GM20000 (cell line): ENCODE results near the gene RGS7BP.

Experiments
- DNase-seq: peaks from one replicate; pipeline ENCODE4 v3.0.0; 2012; ENCODE audit warnings: low spot score
- CTCF ChIP-seq: IDR thresholded peaks from 2 replicates; pipeline ENCODE4 v1.5.1; 2012; ENCODE audit warnings: mild to moderate bottlenecking, control low read depth; ENCODE audit errors: extremely low read depth, missing control alignments

RGS7BP gene

GRCh38 chr5:64628901-64629300 is 123.1 kb downstream of the RGS7BP start:
- DNase-seq: no peak

GRCh38 chr5:64629841-64630240 is 124.0 kb downstream of the RGS7BP start:
- DNase-seq: no peak
- no peak for TF ChIP-seq CTCF

More at GRCh38 chr5:64628901-64629300, 123.1 kb downstream of the RGS7BP start:
- no peak for TF ChIP-seq CTCF

DNA sequence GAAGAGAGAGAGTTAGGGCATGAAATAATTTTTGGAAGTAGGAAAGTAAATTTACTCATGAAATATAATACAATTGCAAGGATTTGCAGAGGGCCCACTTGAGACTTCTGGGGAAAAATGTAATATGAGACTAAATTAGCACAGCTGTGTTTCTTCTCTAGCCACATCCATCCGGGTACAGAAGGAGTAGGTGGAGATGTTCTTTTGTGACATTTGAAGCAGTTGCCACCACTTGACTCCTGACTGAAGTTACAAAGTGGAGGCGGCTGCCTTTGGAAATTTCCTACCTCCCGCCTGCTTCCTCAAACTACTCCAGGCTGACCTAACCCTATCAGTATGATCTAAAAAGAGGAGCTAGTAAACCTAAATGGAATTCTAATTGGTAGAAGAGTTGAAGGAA is 126.4 kb downstream of the RGS7BP start:
- TF ChIP-seq CTCF: no peak
- DNase-seq: no peak

GRCh38 chr5:64634997-64635686 is 129.3 kb downstream of the RGS7BP start:
- TF ChIP-seq CTCF: peak; percentile 48
- peak; percentile 10 for DNase-seq

- DNase-seq: no peak
- TF ChIP-seq CTCF: no peak
These were observed 131.3 kb downstream of the RGS7BP start for GRCh38 chr5:64637144-64637543.

DNA sequence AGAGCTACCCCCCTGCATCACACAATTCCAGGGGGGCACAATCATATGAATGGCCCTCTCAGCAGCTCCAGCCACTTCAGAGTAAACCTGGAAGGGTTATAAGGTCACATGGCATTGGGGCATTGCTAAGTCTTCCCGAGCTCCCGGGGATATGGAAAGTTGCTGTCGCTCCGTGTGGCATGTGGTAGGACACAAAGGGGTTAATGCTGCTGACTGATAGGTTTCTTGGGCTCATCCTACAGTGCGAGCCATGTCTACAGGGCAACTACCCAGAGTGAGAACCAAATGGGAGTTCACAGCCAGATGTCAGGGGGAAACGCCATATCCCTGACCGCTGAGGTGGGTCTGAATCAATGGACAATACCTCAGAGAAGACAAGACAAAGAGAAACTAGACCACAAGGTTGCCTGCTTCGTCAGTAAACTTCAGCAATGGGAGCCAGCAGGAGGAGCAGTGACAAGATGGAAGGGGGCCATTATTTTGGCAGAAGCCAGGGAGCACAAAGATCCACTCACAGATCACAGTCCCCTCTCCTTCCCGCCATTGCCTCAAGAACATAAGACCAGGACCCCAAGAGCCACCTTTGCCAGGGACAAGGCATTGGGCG is 132.1 kb downstream of the RGS7BP start:
- no peak for TF ChIP-seq CTCF
- DNase-seq: peak; percentile 8

GRCh38 chr5:64644831-64645230 is 139.0 kb downstream of the RGS7BP start:
- DNase-seq: no peak
- no peak for TF ChIP-seq CTCF
